Measurements from ENCODE around the gene ATP2A3.

ATP2A3 gene

GRCh38 chr17:3907483-3908216 is 56.6 kb downstream of the ATP2A3 start:
- DNase-seq = no peak

DNA sequence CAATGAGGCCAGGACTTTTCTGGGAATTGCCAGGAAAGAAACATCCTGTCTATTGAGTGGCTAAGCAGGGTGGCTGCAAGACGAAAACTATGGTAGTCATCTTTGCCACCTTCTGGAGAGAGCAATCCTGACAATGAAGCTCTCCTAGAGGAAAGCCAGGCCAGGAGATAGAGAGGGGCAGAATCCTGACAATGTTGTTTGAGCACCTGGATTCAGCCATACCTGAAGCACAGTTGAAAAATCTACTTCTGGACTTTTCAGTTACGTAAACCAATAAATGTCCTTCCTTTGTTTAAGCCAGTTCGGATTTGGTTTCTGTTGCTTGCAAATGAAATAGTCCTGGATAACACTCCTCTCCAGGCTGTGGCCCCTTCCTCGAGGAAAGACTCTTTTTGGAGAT is 57.4 kb downstream of the ATP2A3 start:
- no peak for DNase-seq

- no peak for DNase-seq
Observed at GRCh38 chr17:3905017-3905520, 59.2 kb downstream of the ATP2A3 start.

DNA sequence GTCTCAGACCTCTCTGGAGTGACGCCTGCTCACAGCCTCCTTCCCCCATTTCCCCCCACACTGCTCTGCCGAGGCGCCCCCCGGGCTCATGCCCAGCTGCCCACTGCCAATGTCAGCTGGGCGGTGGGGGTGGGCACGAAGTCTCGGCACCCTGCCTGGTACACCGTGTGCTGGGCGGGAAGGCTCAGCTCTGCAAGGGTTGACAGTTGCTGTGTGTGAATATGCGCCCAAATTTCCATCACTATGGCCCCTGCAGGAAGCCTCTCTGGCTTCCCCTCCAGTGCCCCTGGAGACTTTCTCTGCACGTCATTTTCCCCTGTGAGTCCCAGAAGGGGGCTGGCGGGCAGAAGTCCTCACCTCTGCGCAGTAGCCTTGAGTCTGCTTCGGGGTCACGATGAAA is 59.7 kb downstream of the ATP2A3 start:
- DNase-seq = no peak

GRCh38 chr17:3903881-3904290 is 60.4 kb downstream of the ATP2A3 start:
- DNase-seq = no peak

DNA sequence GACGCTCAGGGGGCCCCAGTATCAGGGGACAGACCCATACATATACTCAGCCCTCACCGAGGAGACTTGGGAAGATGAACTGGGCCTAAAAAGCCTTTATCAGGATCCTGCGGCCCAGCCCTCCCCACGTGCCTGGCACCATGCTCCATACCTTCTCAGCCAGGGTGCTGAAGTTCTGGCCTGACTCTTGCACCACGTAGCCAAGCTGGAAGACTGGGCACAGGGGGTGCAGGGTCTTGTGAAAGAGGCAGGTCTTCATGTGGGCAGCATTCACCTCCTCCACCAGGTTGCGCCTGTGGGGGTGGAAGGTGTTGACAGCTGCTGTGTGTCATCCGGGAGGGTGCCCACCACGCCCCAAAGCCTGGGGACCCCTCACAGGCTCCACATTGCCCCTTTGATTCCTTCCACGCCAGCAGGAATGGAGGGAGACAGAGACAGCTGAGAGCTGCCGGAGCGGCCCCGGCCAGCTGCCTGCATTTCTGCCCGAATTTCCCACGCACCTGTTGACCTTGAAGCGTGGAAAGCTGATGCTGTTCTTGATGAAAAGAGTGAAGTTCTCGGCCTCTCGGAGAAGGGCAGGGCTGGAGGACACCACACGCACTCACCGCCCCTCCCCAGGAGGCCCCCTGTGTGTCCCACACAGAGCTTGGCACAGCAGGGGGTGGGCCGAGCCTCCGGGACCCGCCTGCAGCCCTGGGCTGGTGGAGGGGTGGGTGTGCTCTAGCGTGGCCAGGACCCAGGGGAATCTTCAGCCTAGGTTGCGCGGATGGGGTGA is 61.0 kb downstream of the ATP2A3 start:
- DNase-seq = no peak

DNA sequence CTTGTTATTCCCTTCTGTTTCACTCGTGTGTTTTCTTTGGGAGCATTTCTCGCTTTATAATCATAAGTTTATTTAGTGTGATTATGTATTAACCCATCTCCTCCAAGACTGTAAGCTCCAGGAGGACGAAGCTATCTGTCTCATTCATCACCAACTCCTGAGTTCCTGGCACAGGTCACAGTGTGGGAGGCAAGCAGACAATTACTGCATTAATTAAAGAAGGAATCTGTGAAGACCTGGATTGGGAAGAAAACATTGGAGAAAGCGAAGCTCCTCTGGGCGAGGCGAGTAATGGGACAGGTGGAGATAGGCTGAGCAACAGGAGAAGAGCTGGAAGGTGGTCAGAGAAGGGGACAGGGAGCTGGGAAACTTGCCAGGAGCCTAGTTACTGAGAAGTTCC is 63.6 kb downstream of the ATP2A3 start:
- DNase-seq = no peak

GRCh38 chr17:3897731-3898130 is 66.5 kb downstream of the ATP2A3 start:
- no peak for DNase-seq

GRCh38 chr17:3896968-3897235 is 67.3 kb downstream of the ATP2A3 start:
- DNase-seq = no peak

DNA sequence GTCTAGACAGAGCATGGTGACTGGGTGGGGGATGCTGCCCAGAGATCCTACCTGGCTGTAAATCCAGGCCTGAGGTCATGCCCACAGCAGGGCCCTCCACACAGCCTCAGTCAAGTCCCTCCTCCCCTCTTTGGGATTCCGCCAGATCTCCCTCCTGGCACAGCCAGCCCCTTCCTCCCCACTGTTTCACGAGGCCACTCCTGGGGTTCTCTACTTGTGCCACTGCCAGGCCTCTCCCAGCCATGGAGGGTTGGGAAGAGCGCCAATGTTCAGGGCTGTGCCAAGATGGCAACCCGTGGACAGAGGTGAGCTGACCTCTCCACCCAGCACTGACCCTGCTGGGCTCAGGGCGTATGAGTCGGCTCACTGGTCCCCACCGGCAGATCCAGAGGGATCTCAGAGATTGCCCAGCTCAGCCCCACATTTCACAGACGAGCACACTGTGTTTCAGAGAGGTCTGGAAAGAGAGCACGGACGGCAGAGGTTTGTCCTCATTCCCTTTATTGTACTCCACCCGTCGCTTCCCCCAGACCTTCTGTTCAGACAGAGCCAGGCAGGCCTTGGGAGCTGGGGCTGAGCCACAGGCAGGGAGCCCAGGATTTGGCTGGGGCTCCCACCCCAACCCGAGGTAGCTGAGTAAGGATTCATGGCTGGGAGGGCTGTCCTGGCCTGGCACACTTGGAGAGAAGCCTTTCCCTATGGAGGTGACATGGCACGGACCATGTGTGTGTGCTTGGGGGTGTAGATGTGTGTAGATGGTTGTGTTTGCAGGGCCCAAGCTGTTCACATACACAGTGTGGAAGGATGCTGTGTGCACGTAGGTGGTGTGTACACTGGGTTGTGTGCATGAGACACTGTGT is 67.9 kb downstream of the ATP2A3 start:
- DNase-seq = no peak

GRCh38 chr17:3895354-3895753 is 68.9 kb downstream of the ATP2A3 start:
- no peak for DNase-seq

- DNase-seq = peak; percentile 51 to 68 (median 63)
Observed at GRCh38 chr17:3894911-3895343, 69.3 kb downstream of the ATP2A3 start.

GRCh38 chr17:3894188-3894587 is 70.0 kb downstream of the ATP2A3 start:
- DNase-seq = no peak

GRCh38 chr17:3893720-3894116 is 70.5 kb downstream of the ATP2A3 start:
- no peak for DNase-seq

DNA sequence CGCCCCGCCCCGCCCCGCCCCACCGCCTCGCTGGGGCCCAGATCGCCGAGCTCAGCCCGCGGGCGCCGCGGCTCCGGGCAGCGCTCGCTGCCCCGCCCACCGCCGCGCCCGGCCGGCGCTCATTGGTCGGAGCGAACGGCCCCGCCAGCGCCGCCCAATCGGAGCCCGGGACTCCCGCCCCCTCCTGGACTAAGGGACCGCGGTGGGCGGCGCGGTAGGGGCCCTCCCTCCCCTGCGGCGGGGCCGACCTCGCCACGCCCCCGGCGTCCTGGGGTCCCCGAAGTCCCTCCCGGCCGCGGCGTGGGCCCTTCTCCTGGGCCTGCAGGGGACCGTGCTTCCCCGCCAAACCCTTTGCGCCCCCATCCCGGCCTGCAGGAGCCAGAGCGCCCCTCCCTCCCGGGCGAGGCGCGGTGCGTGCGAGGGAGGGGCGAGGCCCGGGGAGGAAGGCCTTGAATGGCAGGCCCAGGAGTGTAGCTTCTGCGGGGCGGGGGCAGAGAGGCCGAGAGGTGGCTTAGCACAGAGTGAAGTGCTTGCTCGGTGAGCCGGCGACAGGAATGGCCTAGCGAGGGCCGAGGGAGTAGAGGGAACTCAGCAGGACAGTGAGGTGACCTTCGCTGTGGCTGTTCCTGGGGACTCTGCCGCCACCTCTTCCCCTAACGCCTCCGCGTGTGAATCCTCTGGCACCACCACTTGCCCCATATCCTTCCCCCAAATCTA is 71.1 kb downstream of the ATP2A3 start, which contains the start of gene CAMKK1:
CAMKK1 (minus strand) TSS at position 51 of the 717 bp plus-strand sequence. CDS start 7,366 bp downstream, outside the sequence.
- peak; percentile 93 to 99 (median 97) for DNase-seq

DNA sequence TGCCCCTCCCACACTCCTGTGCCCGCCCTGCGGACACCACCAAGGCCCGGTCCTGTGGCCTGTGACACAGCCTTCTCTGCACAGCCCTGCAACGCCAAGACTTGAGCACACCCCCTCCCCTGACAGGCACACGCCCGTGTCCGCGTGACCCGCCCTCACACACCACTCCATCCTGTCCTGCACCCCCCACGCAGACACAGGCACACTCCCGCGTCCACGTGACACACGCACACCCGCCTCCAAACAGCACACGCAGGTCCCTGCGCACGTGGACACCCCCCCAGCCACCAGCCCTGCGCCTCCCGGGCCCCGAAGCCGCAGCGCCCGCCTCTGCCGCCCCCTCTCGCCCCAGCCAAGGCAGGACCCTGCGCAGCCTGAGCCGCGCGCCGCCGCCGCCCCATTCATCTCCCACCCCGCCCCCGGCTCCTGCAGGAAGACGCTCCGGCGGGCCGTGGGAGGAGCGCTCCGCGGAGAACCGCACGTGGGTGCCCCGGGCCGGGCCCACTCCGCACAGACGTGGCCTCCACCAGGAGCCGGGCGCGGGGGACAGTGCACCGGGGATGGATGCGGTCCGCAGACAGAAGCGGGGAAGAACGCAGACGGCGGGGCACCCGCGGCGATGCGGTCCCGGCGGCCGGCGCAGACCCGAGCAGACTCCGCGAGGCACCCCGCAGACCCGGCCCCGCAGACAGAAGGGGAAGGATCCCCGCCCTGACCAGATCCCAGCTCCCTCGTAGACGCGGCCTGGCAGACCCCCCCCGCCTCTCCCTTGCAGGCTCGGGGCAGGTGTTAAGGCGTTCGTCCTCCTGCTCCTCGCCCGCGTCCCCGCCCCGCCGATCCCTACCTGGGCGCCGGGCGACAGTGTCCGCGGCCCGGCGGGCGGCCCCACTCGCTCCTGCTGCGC is 71.9 kb downstream of the ATP2A3 start:
- peak; percentile 91 to 93 (median 93) for DNase-seq

DNA sequence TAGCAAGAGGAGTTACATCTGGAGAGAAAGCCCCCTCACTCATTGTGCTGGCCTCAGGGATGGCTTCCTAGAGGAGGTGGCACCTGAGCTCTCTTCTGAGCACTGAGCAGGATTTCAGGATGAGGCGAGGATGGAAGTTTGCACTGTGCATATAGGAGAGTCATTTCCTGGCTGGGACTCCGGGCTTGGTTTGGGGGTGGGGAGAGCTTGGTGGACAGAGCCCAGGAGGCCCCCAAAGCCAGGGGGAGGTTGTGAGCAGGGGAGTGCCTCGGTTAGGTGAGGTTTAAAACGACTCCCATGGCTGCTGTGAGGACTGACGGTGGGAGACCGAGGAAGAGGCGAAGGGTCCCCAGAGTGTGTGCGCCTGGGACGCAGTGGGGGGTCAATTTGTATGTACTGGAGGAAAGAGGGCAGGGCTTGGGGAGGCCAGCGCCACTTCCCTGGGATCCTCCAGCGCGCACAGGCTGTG is 72.6 kb downstream of the ATP2A3 start:
- DNase-seq = no peak

GRCh38 chr17:3890878-3891219 is 73.4 kb downstream of the ATP2A3 start:
- no peak for DNase-seq

DNA sequence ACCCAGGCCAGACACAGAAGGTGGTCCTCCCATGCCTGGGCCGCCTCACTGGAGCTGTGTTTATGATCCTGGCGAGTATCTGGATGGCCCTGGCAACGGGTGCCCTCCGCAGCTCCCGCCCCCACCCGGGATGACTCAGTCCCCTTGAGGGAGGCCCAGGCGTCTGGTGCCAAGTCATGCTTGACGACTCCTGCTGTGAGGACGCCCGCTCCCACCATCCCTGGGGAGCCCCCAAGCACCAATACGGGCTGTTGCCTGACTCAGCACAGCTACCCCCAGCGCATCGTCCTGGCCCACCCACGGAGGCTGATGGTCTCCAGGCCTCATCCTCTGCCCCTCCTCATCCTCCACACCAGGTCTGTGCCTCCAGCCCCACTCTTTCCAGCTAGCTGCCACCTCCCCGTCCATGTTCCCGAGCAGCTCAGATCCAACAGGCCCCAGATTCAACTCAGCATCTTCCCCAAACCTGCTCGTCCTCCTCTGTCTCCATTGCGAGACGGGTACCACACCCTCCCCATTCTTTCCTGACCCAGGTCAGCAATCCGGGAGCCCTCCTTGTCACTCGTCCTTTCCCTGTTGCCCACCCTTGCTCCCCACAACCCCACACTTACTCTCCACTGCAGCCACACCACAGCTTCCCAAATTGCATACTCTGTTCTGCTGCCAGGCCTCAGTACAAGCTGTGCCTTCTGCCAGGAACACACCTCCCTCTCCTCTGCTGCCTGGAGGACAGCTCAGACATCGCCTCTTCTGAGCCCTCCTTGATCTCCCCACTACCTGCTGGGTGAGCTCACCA is 74.0 kb downstream of the ATP2A3 start:
- peak; percentile 79 to 89 (median 82) for DNase-seq

GRCh38 chr17:3889325-3890012 is 74.8 kb downstream of the ATP2A3 start:
- no peak for DNase-seq

All from suppressor macrophage treated with lipopolysaccharide for 1 hour (primary cell).